Suprapubic skin (tissue), 4 donors: Measurements from ENCODE around the gene RRH. TPM values are rescaled to one million over a fixed set of nuclear protein-coding genes. Genes with fewer than 3 reads are reported as not detected.

Experiments used
- DNase-seq, 2 donors: peaks; one replicate each; pipeline ENCODE4 v3.0.0-alpha.2; 2019; ENCODE audit warnings: low spot score in 2 of 2
- H3K27ac ChIP-seq: fragments of 200-600 bp; sonication (generic); one replicate; pipeline ENCODE4 v1.5.1; 2019
- H3K27me3 ChIP-seq: fragments of 200-600 bp; sonication (generic); one replicate; pipeline ENCODE4 v1.5.1; 2019
- H3K36me3 ChIP-seq: fragments of 200-600 bp; sonication (generic); one replicate; pipeline ENCODE4 v1.5.1; 2019
- H3K4me1 ChIP-seq: fragments of 200-600 bp; sonication (generic); one replicate; pipeline ENCODE4 v1.5.1; 2019
- H3K4me3 ChIP-seq: fragments of 200-600 bp; sonication (generic); one replicate; pipeline ENCODE4 v1.5.1; 2019; ENCODE audit warnings: mild to moderate bottlenecking
- H3K9me3 ChIP-seq: fragments of 200-600 bp; sonication (generic); one replicate; pipeline ENCODE4 v1.5.1; 2019
- CTCF ChIP-seq, 2 donors: fragments of 200-600 bp in 1 of 2; fragments of 450-650 bp in 1 of 2; sonication (generic) in 1 of 2; IDR thresholded peaks; one replicate each; pipeline ENCODE4 v1.5.1; 2016 to 2019; ENCODE audit warnings: antibody characterized with exemption in 2 of 2, mild to moderate bottlenecking in 1 of 2, moderate library complexity in 1 of 2
- EP300 ChIP-seq: sonication (generic); formaldehyde crosslinking; IDR thresholded peaks from one replicate; pipeline ENCODE4 v1.6.1; 2017; ENCODE audit warnings: antibody characterized with exemption
- POLR2A ChIP-seq, 2 donors: fragments of 450-650 bp; IDR thresholded peaks; one replicate each; pipeline ENCODE4 v1.6.1; 2017; ENCODE audit warnings: antibody characterized with exemption in 2 of 2, mild to moderate bottlenecking in 2 of 2, moderate library complexity in 2 of 2
- POLR2AphosphoS5 ChIP-seq, 3 donors: sonication (generic); formaldehyde crosslinking; IDR thresholded peaks; one replicate each; pipeline ENCODE4 v1.6.1; 2017; ENCODE audit warnings: antibody characterized with exemption in 3 of 3
- WGBS: methylation state at CpG from one replicate; pipeline ENCODE4 v1.1.5; 2018; 5-methylcytosine and 5-hydroxymethylcytosine counted together
- total RNA-seq, 4 donors: library from RNA; depleted of rRNA; stranded (reverse); fragments of >200 nt; gene quantifications; one replicate each; pipeline ENCODE4 v1.1.0, GENCODE V29; 2016

The RRH gene
- total RNA-seq, 4 donors from 2014 or later = 0.78 to 1.2 TPM; not detected in 2

- H3K4me1 ChIP-seq = peaks cover 4% of the 10 kb centered on the region
- no peaks in the 10 kb centered on the region for H3K9me3 ChIP-seq
- H3K27me3 ChIP-seq = no peaks in the 10 kb centered on the region
- H3K4me3 ChIP-seq = no peak overlapping the region
- H3K27ac ChIP-seq = no peak overlapping the region
- H3K36me3 ChIP-seq = no peaks in the 10 kb centered on the region
- TF ChIP-seq POLR2AphosphoS5 (IDR thresholded peaks at IDR 0.05) = no peak
- TF ChIP-seq CTCF (IDR thresholded peaks at IDR 0.05) = no peak
- no peak for TF ChIP-seq POLR2A (IDR thresholded peaks at IDR 0.05)
- no peak for TF ChIP-seq EP300
- no peak for DNase-seq
- 82% methylated on average over 2 of the region's 2 CpGs for WGBS
Observed at GRCh38 chr4:109878355-109878754, 50.6 kb downstream of the RRH start.

DNA sequence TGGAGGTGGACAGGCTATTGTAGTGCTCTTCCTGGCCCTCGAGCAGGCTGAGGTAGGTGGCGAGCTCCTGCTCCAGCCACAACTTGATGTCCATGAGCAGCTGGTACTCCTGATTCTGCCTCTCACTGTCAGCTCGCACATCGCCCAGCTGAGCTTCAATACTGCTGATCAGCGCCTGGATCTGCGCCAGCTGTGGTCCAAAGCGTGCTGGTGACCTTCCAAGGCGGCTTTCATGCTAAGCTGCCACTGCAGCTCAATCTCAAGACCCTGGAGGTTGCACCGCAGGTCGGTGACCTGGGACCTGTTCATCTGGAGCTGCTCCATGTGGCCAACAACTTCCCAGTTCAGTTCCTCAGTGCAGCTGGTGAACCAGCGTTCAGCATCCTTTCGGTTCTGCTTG, 51.3 kb downstream of the RRH start:
- Histone ChIP-seq H3K4me1 (no peaks in the 10 kb centered on the region), H3K27me3 (no peaks in the 10 kb centered on the region), H3K9me3 (no peaks in the 10 kb centered on the region), H3K36me3 (no peaks in the 10 kb centered on the region), H3K27ac (no peak overlapping the region), H3K4me3 (no peak overlapping the region)
- WGBS = 80% methylated on average over 12 of the region's 12 CpGs
- TF ChIP-seq CTCF (IDR thresholded peaks at IDR 0.05) (no peak), POLR2AphosphoS5 (IDR thresholded peaks at IDR 0.05) (no peak), EP300 (no peak), POLR2A (IDR thresholded peaks at IDR 0.05) (no peak)
- DNase-seq = no peak

DNA sequence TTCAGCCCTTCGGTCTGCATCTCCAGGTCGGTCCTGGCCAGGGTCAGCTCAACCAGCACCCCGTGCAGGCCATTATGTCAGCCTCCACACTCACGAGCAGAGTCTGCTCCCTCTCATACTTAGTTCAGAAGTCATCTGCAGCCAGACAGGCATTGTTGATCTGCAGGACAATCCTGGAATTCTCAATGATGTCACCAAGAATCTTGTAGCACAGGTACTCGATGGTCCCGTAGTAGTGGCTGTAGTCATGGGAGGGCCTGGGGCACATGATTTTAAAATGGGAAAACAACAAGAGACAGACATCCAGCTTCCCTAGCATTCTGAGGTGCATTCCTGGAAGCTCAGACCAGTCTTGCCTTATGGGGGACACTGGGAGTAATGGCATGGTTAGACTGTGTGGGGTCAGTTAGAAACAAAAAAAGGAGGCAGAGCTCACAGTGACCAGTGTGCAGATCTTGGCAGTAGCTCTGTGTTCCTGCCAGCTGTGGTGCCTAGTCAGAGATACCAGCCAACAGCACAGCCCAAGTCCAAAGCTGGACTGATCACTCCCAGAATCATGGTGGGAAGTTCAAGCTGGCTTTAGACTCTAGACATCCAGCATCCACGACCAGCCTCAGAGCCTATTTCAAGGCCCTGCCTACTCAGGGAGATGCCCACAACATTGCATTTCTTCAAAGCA, 52.0 kb downstream of the RRH start:
- 88% methylated on average over 6 of the region's 7 CpGs for WGBS
- DNase-seq = no peak
- Histone ChIP-seq H3K27me3 (no peaks in the 10 kb centered on the region), H3K36me3 (no peaks in the 10 kb centered on the region), H3K4me3 (no peak overlapping the region), H3K4me1 (no peaks in the 10 kb centered on the region), H3K27ac (no peak overlapping the region), H3K9me3 (no peaks in the 10 kb centered on the region)
- TF ChIP-seq POLR2AphosphoS5 (IDR thresholded peaks at IDR 0.05) = no peak
- TF ChIP-seq POLR2A (IDR thresholded peaks at IDR 0.05) = no peak
- no peak for TF ChIP-seq EP300
- no peak for TF ChIP-seq CTCF (IDR thresholded peaks at IDR 0.05)

- Histone ChIP-seq H3K4me1 (no peaks in the 10 kb centered on the region), H3K27ac (no peak overlapping the region), H3K4me3 (no peak overlapping the region), H3K9me3 (no peaks in the 10 kb centered on the region), H3K36me3 (no peaks in the 10 kb centered on the region), H3K27me3 (no peaks in the 10 kb centered on the region)
- DNase-seq = no peak
- no peak for TF ChIP-seq EP300
- no peak for TF ChIP-seq CTCF (IDR thresholded peaks at IDR 0.05)
- no peak for TF ChIP-seq POLR2AphosphoS5 (IDR thresholded peaks at IDR 0.05)
- TF ChIP-seq POLR2A (IDR thresholded peaks at IDR 0.05) = no peak
Observed at GRCh38 chr4:109886303-109886702, 58.5 kb downstream of the RRH start.

DNA sequence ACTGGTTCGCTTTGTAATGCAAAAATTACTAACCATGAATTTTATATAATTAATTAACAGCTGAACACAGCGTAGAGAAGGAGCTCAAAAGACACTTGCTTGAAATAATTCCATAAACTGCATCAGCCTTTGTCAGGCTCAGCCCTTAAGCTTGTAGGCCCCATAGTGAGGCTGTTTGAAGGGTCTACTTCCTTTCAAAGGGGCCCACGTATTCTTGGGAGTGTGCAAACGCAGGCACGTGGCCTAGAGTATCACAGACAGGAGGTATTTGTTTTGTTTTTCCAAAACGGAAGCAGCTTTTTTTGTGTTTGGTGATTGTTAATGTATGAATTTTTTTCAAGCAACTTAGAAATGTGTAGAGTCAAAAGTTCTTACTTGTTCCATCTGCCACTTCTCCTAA, 59.3 kb downstream of the RRH start:
- DNase-seq = no peak
- Histone ChIP-seq H3K36me3 (no peaks in the 10 kb centered on the region), H3K4me3 (no peak overlapping the region), H3K9me3 (no peaks in the 10 kb centered on the region), H3K4me1 (no peaks in the 10 kb centered on the region), H3K27ac (no peak overlapping the region), H3K27me3 (no peaks in the 10 kb centered on the region)
- no peak for TF ChIP-seq POLR2AphosphoS5 (IDR thresholded peaks at IDR 0.05)
- no peak for TF ChIP-seq EP300
- TF ChIP-seq POLR2A (IDR thresholded peaks at IDR 0.05) = no peak
- TF ChIP-seq CTCF (IDR thresholded peaks at IDR 0.05) = no peak
- WGBS = 67% methylated on average over 6 of the region's 6 CpGs
